WTC11 (cell line): ENCODE data around the gene PCTP.

ENCODE experiments used
- MXD4 ChIP-seq: fragments of 250-450 bp; sonication (Bioruptor Pico); IDR thresholded peaks from 2 replicates; pipeline ENCODE4 v1.8.0; 2021; ENCODE audit warnings: mild to moderate bottlenecking, moderate library complexity, borderline replicate concordance
- TF ChIP-seq, protein P1 (sequence below): fragments of 200-600 bp; IDR thresholded peaks from 2 replicates; pipeline ENCODE4 v1.8.0; 2022; ENCODE audit warnings: antibody characterized with exemption
- TF ChIP-seq, protein P2 (sequence below): sonication (generic); formaldehyde crosslinking; IDR thresholded peaks from 2 replicates; pipeline ENCODE4 v1.8.1; 2023; ENCODE audit warnings: mild to moderate bottlenecking, missing genetic modification reagents

DNA sequence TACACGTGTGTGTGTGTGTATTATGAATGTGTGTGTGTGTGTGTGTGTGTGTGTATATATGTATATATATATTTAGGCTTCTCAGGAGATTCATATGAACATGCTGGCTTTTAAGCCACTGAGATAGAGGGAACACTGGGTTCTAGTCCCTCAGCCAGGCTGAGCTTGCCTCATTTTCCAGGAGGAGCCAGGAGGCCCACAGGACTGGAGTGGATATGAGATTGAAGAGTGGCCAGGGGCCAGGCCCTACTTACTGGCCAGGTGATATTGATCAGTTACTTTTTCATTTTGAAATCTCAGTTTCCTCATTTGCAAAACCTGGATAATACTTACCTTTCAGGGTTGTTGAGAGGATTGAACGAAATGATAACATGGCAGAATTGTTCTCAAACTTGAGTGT lies 5.8 kb downstream of the PCTP start:
- TF ChIP-seq, protein P1, sequence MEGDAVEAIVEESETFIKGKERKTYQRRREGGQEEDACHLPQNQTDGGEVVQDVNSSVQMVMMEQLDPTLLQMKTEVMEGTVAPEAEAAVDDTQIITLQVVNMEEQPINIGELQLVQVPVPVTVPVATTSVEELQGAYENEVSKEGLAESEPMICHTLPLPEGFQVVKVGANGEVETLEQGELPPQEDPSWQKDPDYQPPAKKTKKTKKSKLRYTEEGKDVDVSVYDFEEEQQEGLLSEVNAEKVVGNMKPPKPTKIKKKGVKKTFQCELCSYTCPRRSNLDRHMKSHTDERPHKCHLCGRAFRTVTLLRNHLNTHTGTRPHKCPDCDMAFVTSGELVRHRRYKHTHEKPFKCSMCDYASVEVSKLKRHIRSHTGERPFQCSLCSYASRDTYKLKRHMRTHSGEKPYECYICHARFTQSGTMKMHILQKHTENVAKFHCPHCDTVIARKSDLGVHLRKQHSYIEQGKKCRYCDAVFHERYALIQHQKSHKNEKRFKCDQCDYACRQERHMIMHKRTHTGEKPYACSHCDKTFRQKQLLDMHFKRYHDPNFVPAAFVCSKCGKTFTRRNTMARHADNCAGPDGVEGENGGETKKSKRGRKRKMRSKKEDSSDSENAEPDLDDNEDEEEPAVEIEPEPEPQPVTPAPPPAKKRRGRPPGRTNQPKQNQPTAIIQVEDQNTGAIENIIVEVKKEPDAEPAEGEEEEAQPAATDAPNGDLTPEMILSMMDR: no peak
- TF ChIP-seq, protein P2, sequence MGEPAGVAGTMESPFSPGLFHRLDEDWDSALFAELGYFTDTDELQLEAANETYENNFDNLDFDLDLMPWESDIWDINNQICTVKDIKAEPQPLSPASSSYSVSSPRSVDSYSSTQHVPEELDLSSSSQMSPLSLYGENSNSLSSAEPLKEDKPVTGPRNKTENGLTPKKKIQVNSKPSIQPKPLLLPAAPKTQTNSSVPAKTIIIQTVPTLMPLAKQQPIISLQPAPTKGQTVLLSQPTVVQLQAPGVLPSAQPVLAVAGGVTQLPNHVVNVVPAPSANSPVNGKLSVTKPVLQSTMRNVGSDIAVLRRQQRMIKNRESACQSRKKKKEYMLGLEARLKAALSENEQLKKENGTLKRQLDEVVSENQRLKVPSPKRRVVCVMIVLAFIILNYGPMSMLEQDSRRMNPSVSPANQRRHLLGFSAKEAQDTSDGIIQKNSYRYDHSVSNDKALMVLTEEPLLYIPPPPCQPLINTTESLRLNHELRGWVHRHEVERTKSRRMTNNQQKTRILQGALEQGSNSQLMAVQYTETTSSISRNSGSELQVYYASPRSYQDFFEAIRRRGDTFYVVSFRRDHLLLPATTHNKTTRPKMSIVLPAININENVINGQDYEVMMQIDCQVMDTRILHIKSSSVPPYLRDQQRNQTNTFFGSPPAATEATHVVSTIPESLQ: no peak
- no peak for TF ChIP-seq MXD4 (CRISPR knock-in tag)
